Esophagus muscularis mucosa (tissue), 4 donors: Measurements from ENCODE around the gene TLR10. TPM values are rescaled to one million over a fixed set of nuclear protein-coding genes. Genes with fewer than 3 reads are reported as not detected.

Source experiments
- DNase-seq: peaks from one replicate; pipeline ENCODE4 v3.0.0-alpha.2; 2017; ENCODE audit errors: extremely low spot score
- H3K27ac ChIP-seq, 4 donors: fragments of 200-600 bp; sonication (generic); replicated peaks in 1 of 4; 1 replicate in 3 of 4; 2 replicates in 1 of 4; pipeline ENCODE4 v1.5.1; 2016 to 2019; ENCODE audit warnings: mild to moderate bottlenecking in 1 of 4
- H3K27me3 ChIP-seq, 4 donors: fragments of 200-600 bp; sonication (generic); one replicate each; pipeline versions ENCODE4 v1.5.1 to v1.6.0; 2016 to 2019
- H3K36me3 ChIP-seq, 4 donors: fragments of 200-600 bp; sonication (generic); one replicate each; pipeline ENCODE4 v1.5.1; 2016 to 2019
- H3K4me1 ChIP-seq, 4 donors: fragments of 200-600 bp; sonication (generic); one replicate each; pipeline ENCODE4 v1.5.1; 2016 to 2019
- H3K4me3 ChIP-seq, 4 donors: fragments of 200-600 bp; sonication (generic); 1 replicate in 2 of 4; 2 replicates in 2 of 4; pipeline ENCODE4 v1.5.1; 2016 to 2019; ENCODE audit warnings: mild to moderate bottlenecking in 4 of 4, moderate library complexity in 1 of 4
- H3K9me3 ChIP-seq, 4 donors: fragments of 200-600 bp; sonication (generic); 1 replicate in 3 of 4; 2 replicates in 1 of 4; pipeline ENCODE4 v1.5.1; 2016 to 2019
- EP300 ChIP-seq: sonication (generic); formaldehyde crosslinking; IDR thresholded peaks from one replicate; pipeline ENCODE4 v1.6.1; 2017; ENCODE audit warnings: antibody characterized with exemption
- POLR2A ChIP-seq: fragments of 450-650 bp; IDR thresholded peaks from one replicate; pipeline ENCODE4 v1.6.1; 2017; ENCODE audit warnings: antibody characterized with exemption, moderate library complexity, mild to moderate bottlenecking, low read depth
- POLR2AphosphoS5 ChIP-seq, 2 donors: sonication (generic); formaldehyde crosslinking; IDR thresholded peaks; one replicate each; pipeline ENCODE4 v1.6.1; 2017; ENCODE audit warnings: antibody characterized with exemption in 2 of 2
- WGBS: methylation state at CpG from one replicate; pipeline ENCODE4 v1.1.5; 2018; 5-methylcytosine and 5-hydroxymethylcytosine counted together
- intact Hi-C: fragments of 100-400 bp; cut with DNase I; formaldehyde crosslinking; loops from one replicate; pipeline ENCODE4 v1.15.1; 2023
- total RNA-seq, 4 donors: library from RNA; depleted of rRNA; stranded (reverse); fragments of >200 nt; gene quantifications; one replicate each; pipeline versions ENCODE4 v1.1.0 to v1.2.1, GENCODE V29; 2016
- TF ChIP-seq, protein P1 (sequence below), 3 experiments: fragments of 200-600 bp in 2 of 3; fragments of 450-650 bp in 1 of 3; sonication (generic) in 2 of 3; IDR thresholded peaks; one replicate each; pipeline ENCODE4 v1.5.1; 2017 to 2019; ENCODE audit warnings: antibody characterized with exemption in 3 of 3, mild to moderate bottlenecking in 2 of 3, moderate library complexity in 1 of 3

The TLR10 gene
- total RNA-seq, 4 donors from 2014 or later: 0.17 TPM; not detected in 3

DNA sequence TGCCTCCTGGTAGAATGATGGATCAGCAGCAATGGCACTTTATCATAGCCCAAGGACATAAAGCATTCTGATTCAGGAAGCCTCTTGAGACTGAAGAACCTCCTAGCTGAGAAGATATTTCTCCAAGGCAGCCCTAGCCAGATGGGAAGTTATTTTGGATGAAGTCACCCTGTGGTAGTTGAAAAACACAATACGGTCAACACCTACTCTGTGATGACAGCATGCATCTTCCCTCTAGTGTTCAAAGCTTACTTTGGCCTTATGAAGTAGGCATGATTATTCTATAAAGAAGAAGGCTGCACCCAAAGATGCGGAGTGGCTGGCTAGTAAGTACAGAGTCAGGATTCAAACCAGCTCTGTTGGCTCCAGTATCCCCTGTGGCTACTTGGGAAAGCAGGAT, 47.9 kb downstream of the TLR10 start:
- no peaks in the 10 kb centered on the region for H3K9me3 ChIP-seq
- H3K4me3 ChIP-seq: no peak overlapping the region
- TF ChIP-seq POLR2AphosphoS5 (IDR thresholded peaks at IDR 0.05) (no peak), POLR2A (no peak), EP300 (no peak)
- TF ChIP-seq, protein P1, sequence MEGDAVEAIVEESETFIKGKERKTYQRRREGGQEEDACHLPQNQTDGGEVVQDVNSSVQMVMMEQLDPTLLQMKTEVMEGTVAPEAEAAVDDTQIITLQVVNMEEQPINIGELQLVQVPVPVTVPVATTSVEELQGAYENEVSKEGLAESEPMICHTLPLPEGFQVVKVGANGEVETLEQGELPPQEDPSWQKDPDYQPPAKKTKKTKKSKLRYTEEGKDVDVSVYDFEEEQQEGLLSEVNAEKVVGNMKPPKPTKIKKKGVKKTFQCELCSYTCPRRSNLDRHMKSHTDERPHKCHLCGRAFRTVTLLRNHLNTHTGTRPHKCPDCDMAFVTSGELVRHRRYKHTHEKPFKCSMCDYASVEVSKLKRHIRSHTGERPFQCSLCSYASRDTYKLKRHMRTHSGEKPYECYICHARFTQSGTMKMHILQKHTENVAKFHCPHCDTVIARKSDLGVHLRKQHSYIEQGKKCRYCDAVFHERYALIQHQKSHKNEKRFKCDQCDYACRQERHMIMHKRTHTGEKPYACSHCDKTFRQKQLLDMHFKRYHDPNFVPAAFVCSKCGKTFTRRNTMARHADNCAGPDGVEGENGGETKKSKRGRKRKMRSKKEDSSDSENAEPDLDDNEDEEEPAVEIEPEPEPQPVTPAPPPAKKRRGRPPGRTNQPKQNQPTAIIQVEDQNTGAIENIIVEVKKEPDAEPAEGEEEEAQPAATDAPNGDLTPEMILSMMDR (IDR thresholded peaks at IDR 0.05): no peak
- H3K36me3 ChIP-seq: no peaks in the 10 kb centered on the region
- peaks cover 7 to 10% (median 9%) of the 10 kb centered on the region in 4 donors for H3K4me1 ChIP-seq
- 79% methylated on average over 2 of the region's 2 CpGs for WGBS
- no peaks in the 10 kb centered on the region for H3K27me3 ChIP-seq
- no peak overlapping the region for H3K27ac ChIP-seq
- no peak for DNase-seq
- intact Hi-C loops: loop anchor here (5.0 kb wide), 2 partner anchors 58 to 673 kb away; no protein-coding TSS in a partner anchor

DNA sequence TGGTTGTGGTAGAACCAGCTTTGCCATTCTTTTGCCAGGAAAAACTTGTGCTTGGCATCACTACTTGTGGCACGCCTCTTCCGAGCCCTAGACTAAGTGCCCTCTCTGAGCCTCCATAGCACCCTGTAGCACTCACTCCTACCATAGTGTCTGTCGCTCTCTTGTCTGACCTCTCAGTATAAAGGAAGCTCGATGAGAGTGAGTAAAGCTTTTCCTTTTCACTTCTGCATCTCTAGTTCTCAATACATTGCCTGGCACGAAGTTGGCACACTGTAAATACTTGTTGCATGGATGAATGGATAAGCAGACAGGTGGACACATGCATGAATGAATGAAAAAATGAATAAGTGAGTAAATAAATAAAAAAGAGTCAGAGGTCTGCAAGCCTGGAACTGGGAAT, 48.3 kb downstream of the TLR10 start:
- intact Hi-C loops: loop anchor here (5.0 kb wide), 2 partner anchors 57 to 672 kb away; no protein-coding TSS in a partner anchor
- TF ChIP-seq EP300: no peak
- TF ChIP-seq POLR2A: no peak
- no peak for TF ChIP-seq POLR2AphosphoS5 (IDR thresholded peaks at IDR 0.05)
- TF ChIP-seq, protein P1 (IDR thresholded peaks at IDR 0.05): no peak
- no peak for DNase-seq
- Histone ChIP-seq H3K9me3 (no peaks in the 10 kb centered on the region), H3K4me3 (no peak overlapping the region), H3K27me3 (no peaks in the 10 kb centered on the region), H3K4me1 (peaks cover 7 to 10% (median 9%) of the 10 kb centered on the region in 4 donors), H3K27ac (no peak overlapping the region), H3K36me3 (no peaks in the 10 kb centered on the region)
- 76% methylated on average over 5 of the region's 5 CpGs for WGBS

DNA sequence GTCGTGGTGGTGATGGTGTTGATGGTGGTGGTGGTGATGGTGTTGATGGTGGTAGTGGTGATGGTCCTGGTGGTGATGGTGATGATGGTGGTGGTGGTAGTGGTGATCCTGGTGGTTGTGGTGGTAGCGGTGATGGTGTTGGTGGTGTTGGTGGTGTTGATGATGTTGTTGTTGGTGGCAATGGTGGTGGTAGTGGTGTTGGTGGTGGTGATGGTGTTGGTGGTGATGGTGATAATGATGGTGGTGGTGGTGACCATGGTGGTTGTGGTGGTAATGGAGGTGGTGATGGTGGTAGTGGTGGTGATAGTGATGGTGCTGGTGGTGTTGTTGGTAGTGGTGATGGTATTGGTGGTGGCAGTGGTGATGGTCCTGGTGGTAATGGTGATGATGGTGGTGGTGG, 49.1 kb downstream of the TLR10 start:
- intact Hi-C loops: loop anchor here (5.0 kb wide), 2 partner anchors 56 to 671 kb away; no protein-coding TSS in a partner anchor
- Histone ChIP-seq H3K27ac (no peak overlapping the region), H3K36me3 (no peaks in the 10 kb centered on the region), H3K4me3 (no peak overlapping the region), H3K9me3 (no peaks in the 10 kb centered on the region), H3K4me1 (peaks cover 7 to 10% (median 9%) of the 10 kb centered on the region in 4 donors), H3K27me3 (no peaks in the 10 kb centered on the region)
- WGBS: 96% methylated on average over 2 of the region's 2 CpGs
- no peak for TF ChIP-seq POLR2A
- no peak for TF ChIP-seq EP300
- TF ChIP-seq, protein P1 (IDR thresholded peaks at IDR 0.05): no peak
- TF ChIP-seq POLR2AphosphoS5 (IDR thresholded peaks at IDR 0.05): no peak
- no peak for DNase-seq

DNA sequence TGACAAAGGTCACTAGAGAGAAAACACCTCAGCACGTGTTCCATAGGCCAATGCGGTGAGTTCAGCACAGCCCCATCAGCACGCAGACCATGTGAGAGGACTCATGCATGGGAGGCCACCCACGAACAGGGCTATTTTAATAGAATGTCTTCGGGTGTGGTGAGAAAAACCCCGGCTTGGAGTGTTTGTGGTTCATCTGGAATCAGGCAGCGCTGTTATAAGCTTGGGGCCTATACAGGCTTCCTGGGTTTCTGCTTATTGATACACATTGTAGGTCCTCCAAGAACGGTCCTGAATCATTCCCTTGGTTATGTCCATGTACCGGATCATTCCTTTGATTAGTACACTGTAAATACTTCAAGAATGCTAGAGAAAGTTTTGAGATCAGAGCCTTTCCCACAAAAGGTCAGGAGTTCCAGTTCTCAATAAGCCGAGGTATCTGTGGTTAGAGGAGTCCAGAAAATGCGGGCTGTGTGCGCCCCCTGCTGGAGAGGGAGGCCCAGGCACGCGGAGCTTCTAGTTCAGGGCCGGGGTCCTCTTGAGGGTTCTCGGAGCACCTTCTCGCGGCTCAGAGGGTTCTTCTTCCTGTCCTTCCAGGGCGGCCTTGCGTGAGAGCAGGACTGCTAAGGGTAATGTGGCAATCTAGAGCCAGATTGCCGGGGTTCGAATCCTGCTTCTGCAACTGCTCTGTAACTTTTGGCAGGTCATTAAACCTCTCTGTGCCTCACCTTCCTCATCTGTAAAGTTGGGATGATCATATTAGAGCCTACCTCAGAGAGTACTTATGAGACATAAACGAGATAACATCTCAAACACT, 51.8 kb downstream of the TLR10 start:
- Histone ChIP-seq H3K27me3 (no peaks in the 10 kb centered on the region), H3K4me1 (peaks cover 7 to 10% (median 9%) of the 10 kb centered on the region in 4 donors), H3K9me3 (no peaks in the 10 kb centered on the region), H3K27ac (no peak overlapping the region), H3K36me3 (no peaks in the 10 kb centered on the region), H3K4me3 (no peak overlapping the region)
- intact Hi-C loops: loop anchor here (5.0 kb wide), 2 partner anchors 54 to 669 kb away; no protein-coding TSS in a partner anchor
- WGBS: 36% methylated on average over 18 of the region's 23 CpGs
- DNase-seq: no peak
- TF ChIP-seq EP300: no peak
- TF ChIP-seq, protein P1 (IDR thresholded peaks at IDR 0.05): peak; percentile 91 to 97 (median 95)
